Transverse colon (tissue), 3 donors: Measurements from ENCODE around the gene ZNF420.

Experiments used
- EP300 ChIP-seq: sonication (generic); formaldehyde crosslinking; IDR thresholded peaks from one replicate; pipeline ENCODE4 v1.6.1; 2017; ENCODE audit warnings: antibody characterized with exemption, low read depth
- POLR2A ChIP-seq: fragments of 450-650 bp; IDR thresholded peaks from one replicate; pipeline ENCODE4 v1.6.1; 2016; ENCODE audit warnings: antibody characterized with exemption, mild to moderate bottlenecking, moderate library complexity
- TF ChIP-seq, protein P1 (sequence below), 5 experiments: fragments of 200-600 bp in 3 of 5; fragments of 450-650 bp in 2 of 5; sonication (generic) in 3 of 5; IDR thresholded peaks; 1 replicate in 2 of 5; 2 replicates in 3 of 5; pipeline ENCODE4 v1.5.1; 2016 to 2017; ENCODE audit warnings: antibody characterized with exemption in 5 of 5, inconsistent platforms in 3 of 5, mild to moderate bottlenecking in 2 of 5, moderate library complexity in 1 of 5

DNA sequence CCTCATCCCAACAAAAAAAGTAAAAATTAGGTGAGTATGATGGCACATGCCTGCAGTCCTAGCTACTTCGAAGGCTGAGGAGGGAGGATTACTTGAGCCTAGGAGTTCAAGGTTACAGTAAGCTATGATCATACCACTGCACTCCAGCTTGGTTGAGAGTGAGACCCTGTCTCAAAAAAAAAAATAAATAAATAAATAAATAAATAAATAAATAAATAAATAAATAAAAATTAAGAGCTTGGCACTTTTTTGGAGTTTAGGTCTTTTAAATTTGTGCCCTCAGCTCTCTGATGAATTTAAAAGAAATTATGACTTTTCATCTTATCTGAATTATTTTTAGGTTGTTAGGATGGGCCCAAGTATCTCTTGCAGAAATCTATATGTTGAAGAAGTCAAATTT is 8.9 kb downstream of the ZNF420 start:
- TF ChIP-seq, protein P1, sequence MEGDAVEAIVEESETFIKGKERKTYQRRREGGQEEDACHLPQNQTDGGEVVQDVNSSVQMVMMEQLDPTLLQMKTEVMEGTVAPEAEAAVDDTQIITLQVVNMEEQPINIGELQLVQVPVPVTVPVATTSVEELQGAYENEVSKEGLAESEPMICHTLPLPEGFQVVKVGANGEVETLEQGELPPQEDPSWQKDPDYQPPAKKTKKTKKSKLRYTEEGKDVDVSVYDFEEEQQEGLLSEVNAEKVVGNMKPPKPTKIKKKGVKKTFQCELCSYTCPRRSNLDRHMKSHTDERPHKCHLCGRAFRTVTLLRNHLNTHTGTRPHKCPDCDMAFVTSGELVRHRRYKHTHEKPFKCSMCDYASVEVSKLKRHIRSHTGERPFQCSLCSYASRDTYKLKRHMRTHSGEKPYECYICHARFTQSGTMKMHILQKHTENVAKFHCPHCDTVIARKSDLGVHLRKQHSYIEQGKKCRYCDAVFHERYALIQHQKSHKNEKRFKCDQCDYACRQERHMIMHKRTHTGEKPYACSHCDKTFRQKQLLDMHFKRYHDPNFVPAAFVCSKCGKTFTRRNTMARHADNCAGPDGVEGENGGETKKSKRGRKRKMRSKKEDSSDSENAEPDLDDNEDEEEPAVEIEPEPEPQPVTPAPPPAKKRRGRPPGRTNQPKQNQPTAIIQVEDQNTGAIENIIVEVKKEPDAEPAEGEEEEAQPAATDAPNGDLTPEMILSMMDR (IDR thresholded peaks at IDR 0.05), result no peak
- no peak for TF ChIP-seq POLR2A
- TF ChIP-seq EP300, result no peak
